Psoas muscle (tissue), 8 donors: ENCODE results near the gene FBXW8. TPM values are rescaled to one million over a fixed set of nuclear protein-coding genes. Genes with fewer than 3 reads are reported as not detected.

Experiments used
- ATAC-seq, 4 donors: fragments of 200-7000 bp; cut with Tn5 transposase; one replicate each; pipeline ENCODE4 v1.9.1; 2020; ENCODE audit warnings: moderate library complexity in 3 of 4, mild to moderate bottlenecking in 2 of 4
- DNase-seq, 2 donors: peaks; one replicate each; pipeline ENCODE4 v3.0.0-alpha.2; 2020
- H3K27ac ChIP-seq: fragments of 200-600 bp; one replicate; pipeline ENCODE4 v1.8.0; 2022
- H3K27me3 ChIP-seq, 3 donors: fragments of 200-600 bp in 1 of 3; one replicate each; pipeline versions ENCODE4 v1.6.1 to v1.8.0; 2013 to 2022; ENCODE audit warnings: low read length in 2 of 3, mild to moderate bottlenecking in 2 of 3, moderate library complexity in 1 of 3; ENCODE audit not compliant: insufficient read depth in 3 of 3
- H3K36me3 ChIP-seq, 2 donors: fragments of 200-600 bp in 1 of 2; one replicate each; pipeline versions ENCODE4 v1.6.1 to v1.8.0; 2013 to 2022; ENCODE audit warnings: low read depth in 1 of 2, mild to moderate bottlenecking in 1 of 2, moderate library complexity in 1 of 2; ENCODE audit not compliant: insufficient read depth in 1 of 2
- H3K4me1 ChIP-seq: fragments of 200-600 bp; one replicate; pipeline ENCODE4 v1.8.0; 2022
- H3K4me3 ChIP-seq: fragments of 200-600 bp; one replicate; pipeline ENCODE4 v1.8.0; 2022; ENCODE audit warnings: mild to moderate bottlenecking
- H3K9me3 ChIP-seq: fragments of 200-600 bp; one replicate; pipeline ENCODE4 v1.8.0; 2022
- CTCF ChIP-seq: fragments of 200-600 bp; IDR thresholded peaks from one replicate; pipeline ENCODE4 v1.8.0; 2022; ENCODE audit warnings: antibody characterized with exemption
- WGBS, 3 donors: extraction: QIAGEN DNeasy Blood & Tissue Kit; methylation state at CpG; one replicate each; pipeline versions ENCODE4 v1.1.6 to v1.1.7; 2013; 5-methylcytosine and 5-hydroxymethylcytosine counted together
- intact Hi-C, 2 donors: fragments of 100-400 bp; cut with DNase I; formaldehyde crosslinking; loops; one replicate each; pipeline versions ENCODE4 v1.11.0 to v1.14.2; 2022
- polyA plus RNA-seq, 3 donors: library from polyadenylated mRNA; stranded (reverse); fragments of 200-250 nt; gene quantifications; one replicate each; pipeline ENCODE4 v1.2.3, GENCODE V29; 2013
- total RNA-seq, 4 donors: library from RNA; stranded (reverse); fragmentation: NEBNext Ultra II Directional in 2 of 4; extraction: Animal tissue kit (Norgen Biotek cat#: 25700) in 2 of 4; gene quantifications; one replicate each; pipeline versions ENCODE4 v1.2.1 to v1.2.4, GENCODE V29; 2021 to 2023
- donor health status: healthy with polysubstance abuse.
- donor health status: DM: no; HTN: no; CAD: no; lungs with moderate emphysema.
- donor health status: Bipolar disorder and iron deficiency.
- donor health status: healthy.
- donor health status: DM: yes; HTN: yes; CAD: no.
- donor health status: DM: no; HTN: no; CAD: no.
- donor health status: DM: no; HTN: no; CAD: no.
- donor health status: DM: yes; HTN: yes; CAD: no.

FBXW8 gene
- total and polyA plus RNA-seq, 7 donors: 1.1 to 5.7 (median 3.0) TPM

GRCh38 chr12:117003883-117004404 is 93.2 kb downstream of the FBXW8 start:
- WGBS, 3 donors: 92 to 94% (median 93%) methylated on average over 8 of the region's 8 CpGs
- Histone ChIP-seq H3K27ac (no peak overlapping the region), H3K9me3 (no peaks in the 10 kb centered on the region), H3K4me1 (no peaks in the 10 kb centered on the region), H3K4me3 (no peak overlapping the region), H3K27me3 (no peaks in the 10 kb centered on the region), H3K36me3 (peaks cover 0 to 17% of the 10 kb centered on the region in 2 donors)
- DNase-seq (no peak), ATAC-seq (no peak)
- intact Hi-C loops: no loop called here
- no peak for TF ChIP-seq CTCF

- H3K27me3 ChIP-seq: no peaks in the 10 kb centered on the region
- H3K36me3 ChIP-seq: peaks cover 0 to 23% of the 10 kb centered on the region in 2 donors
- no peak for TF ChIP-seq CTCF
- no peak overlapping the region for H3K4me3 ChIP-seq
- no peak for DNase-seq
- intact Hi-C loops: no loop called here
- no peaks in the 10 kb centered on the region for H3K9me3 ChIP-seq
- H3K4me1 ChIP-seq: no peaks in the 10 kb centered on the region
- no peak overlapping the region for H3K27ac ChIP-seq
- 88 to 94% (median 91%) methylated on average over 11 of the region's 11 CpGs for WGBS, 3 donors
- ATAC-seq: no peak
Observed at GRCh38 chr12:117005417-117006046, 94.8 kb downstream of the FBXW8 start.

- Histone ChIP-seq H3K9me3 (no peaks in the 10 kb centered on the region), H3K36me3 (peaks cover 0 to 30% of the 10 kb centered on the region in 2 donors), H3K4me1 (no peaks in the 10 kb centered on the region), H3K4me3 (no peak overlapping the region), H3K27me3 (no peaks in the 10 kb centered on the region), H3K27ac (no peak overlapping the region)
- 86 to 88% (median 86%) methylated on average over 9 of the region's 9 CpGs for WGBS, 3 donors
- ATAC-seq: no peak
- TF ChIP-seq CTCF: no peak
- DNase-seq: no peak
- intact Hi-C loops: no loop called here
Observed at GRCh38 chr12:117006333-117006732, 95.6 kb downstream of the FBXW8 start.

- H3K4me3 ChIP-seq: no peak overlapping the region
- H3K4me1 ChIP-seq: no peaks in the 10 kb centered on the region
- H3K27me3 ChIP-seq: no peaks in the 10 kb centered on the region
- WGBS, 3 donors: 79 to 85% (median 84%) methylated on average over 8 of the region's 8 CpGs
- H3K36me3 ChIP-seq: peaks cover 0 to 38% of the 10 kb centered on the region in 2 donors
- intact Hi-C loops: no loop called here
- H3K27ac ChIP-seq: no peak overlapping the region
- TF ChIP-seq CTCF: no peak
- no peak for DNase-seq
- no peak for ATAC-seq
- H3K9me3 ChIP-seq: no peaks in the 10 kb centered on the region
Observed at GRCh38 chr12:117007577-117007976, 96.8 kb downstream of the FBXW8 start.

GRCh38 chr12:117009759-117010158 is 99.0 kb downstream of the FBXW8 start:
- ATAC-seq (no peak), DNase-seq (no peak)
- intact Hi-C loops: no loop called here
- no peaks in the 10 kb centered on the region for H3K4me1 ChIP-seq
- no peak overlapping the region for H3K4me3 ChIP-seq
- peaks cover 0 to 47% of the 10 kb centered on the region in 2 donors for H3K36me3 ChIP-seq
- WGBS, 3 donors: 81 to 85% (median 84%) methylated on average over 8 of the region's 8 CpGs
- TF ChIP-seq CTCF: no peak
- H3K9me3 ChIP-seq: peaks cover 10% of the 10 kb centered on the region
- no peaks in the 10 kb centered on the region for H3K27me3 ChIP-seq
- no peak overlapping the region for H3K27ac ChIP-seq
